Measurements from ENCODE around the gene TBCD. TPM values are rescaled to one million over a fixed set of nuclear protein-coding genes. Genes with fewer than 3 reads are reported as not detected.

TBCD gene
- total RNA-seq, 1 donor from 2014 or later: 31.8 TPM

DNA sequence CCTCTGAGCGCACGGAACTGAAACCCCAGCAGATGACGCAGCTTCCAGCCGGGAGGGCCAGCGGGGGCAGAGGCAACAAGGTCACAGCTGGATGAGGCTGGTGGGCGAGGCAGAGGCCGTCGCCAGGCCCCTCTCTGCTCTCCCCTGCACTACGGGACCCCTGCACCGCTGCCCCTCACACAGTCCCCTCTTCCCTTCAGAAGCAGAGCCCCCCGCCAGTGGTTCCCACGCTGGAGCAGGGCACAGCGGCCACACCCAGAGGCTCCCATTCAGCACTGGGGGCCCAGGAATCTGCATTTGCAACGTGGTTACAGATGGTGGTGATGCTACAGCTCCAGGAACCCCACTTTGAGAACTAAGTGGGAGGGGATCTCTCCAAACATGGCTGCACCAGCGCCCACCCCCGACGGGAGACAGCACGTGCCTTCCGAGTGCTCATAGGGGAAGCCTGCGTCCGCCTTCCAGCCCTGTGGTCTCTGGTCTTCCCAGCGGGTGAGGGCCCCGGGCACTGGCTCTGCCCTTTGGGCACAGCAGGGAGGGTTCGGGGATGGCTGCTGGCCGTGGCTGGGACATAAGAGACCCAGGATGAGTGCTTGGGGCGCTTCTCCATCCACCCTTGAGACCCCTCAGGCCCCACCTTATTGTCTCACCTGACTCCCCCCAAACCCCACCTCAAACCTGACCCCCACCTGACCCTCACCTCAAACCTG is 48.7 kb upstream of the TBCD start:
- Histone ChIP-seq H3K27ac (ENCODE audit: low read depth, low read length) (no peak overlapping the region), H4K20me1 (ENCODE audit: insufficient read depth, low read length) (no peaks in the 10 kb centered on the region), H3K4me1 (ENCODE audit: insufficient read depth, low read length) (peaks cover 4% of the 10 kb centered on the region), H3K9ac (ENCODE audit: low read length) (no peak overlapping the region), H3K79me2 (ENCODE audit: insufficient read depth, low read length) (no peaks in the 10 kb centered on the region), H3K4me3 (ENCODE audit: insufficient read depth, low read depth, low read length) (no peak overlapping the region), H2AFZ (ENCODE audit: low read depth, low read length) (no peak overlapping the region), H3K4me2 (ENCODE audit: low read length) (no peak overlapping the region), H3K36me3 (ENCODE audit: insufficient read depth, low read length) (no peaks in the 10 kb centered on the region), H3K27me3 (ENCODE audit: insufficient read depth, low read length) (no peaks in the 10 kb centered on the region), H3K9me3 (ENCODE audit: insufficient read depth, low read depth, low read length) (no peaks in the 10 kb centered on the region)
- H3K27me3 Mint-ChIP-seq (ENCODE audit: low read depth, unreplicated experiment): peaks cover 9% of the 10 kb centered on the region
- H3K9me3 Mint-ChIP-seq (ENCODE audit: unreplicated experiment): no peaks in the 10 kb centered on the region
- no peak overlapping the region for H3K27ac Mint-ChIP-seq (ENCODE audit: unreplicated experiment)
- FAIRE-seq (no peak), DNase-seq (ENCODE audit: low read depth) (no peak)
- H3K4me3 Mint-ChIP-seq (ENCODE audit: unreplicated experiment): no peak overlapping the region
- peaks cover 1% of the 10 kb centered on the region for H3K4me1 Mint-ChIP-seq (ENCODE audit: low read depth, unreplicated experiment)
- TF ChIP-seq, protein P1, sequence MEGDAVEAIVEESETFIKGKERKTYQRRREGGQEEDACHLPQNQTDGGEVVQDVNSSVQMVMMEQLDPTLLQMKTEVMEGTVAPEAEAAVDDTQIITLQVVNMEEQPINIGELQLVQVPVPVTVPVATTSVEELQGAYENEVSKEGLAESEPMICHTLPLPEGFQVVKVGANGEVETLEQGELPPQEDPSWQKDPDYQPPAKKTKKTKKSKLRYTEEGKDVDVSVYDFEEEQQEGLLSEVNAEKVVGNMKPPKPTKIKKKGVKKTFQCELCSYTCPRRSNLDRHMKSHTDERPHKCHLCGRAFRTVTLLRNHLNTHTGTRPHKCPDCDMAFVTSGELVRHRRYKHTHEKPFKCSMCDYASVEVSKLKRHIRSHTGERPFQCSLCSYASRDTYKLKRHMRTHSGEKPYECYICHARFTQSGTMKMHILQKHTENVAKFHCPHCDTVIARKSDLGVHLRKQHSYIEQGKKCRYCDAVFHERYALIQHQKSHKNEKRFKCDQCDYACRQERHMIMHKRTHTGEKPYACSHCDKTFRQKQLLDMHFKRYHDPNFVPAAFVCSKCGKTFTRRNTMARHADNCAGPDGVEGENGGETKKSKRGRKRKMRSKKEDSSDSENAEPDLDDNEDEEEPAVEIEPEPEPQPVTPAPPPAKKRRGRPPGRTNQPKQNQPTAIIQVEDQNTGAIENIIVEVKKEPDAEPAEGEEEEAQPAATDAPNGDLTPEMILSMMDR (IDR thresholded peaks at IDR 0.05; ENCODE audit: insufficient read depth, low read depth, low read length): no peak
- no peak for TF ChIP-seq EZH2 (IDR thresholded peaks at IDR 0.05; ENCODE audit: insufficient read depth, low read length)
- H3K36me3 Mint-ChIP-seq (ENCODE audit: low read depth, unreplicated experiment): no peaks in the 10 kb centered on the region

DNA sequence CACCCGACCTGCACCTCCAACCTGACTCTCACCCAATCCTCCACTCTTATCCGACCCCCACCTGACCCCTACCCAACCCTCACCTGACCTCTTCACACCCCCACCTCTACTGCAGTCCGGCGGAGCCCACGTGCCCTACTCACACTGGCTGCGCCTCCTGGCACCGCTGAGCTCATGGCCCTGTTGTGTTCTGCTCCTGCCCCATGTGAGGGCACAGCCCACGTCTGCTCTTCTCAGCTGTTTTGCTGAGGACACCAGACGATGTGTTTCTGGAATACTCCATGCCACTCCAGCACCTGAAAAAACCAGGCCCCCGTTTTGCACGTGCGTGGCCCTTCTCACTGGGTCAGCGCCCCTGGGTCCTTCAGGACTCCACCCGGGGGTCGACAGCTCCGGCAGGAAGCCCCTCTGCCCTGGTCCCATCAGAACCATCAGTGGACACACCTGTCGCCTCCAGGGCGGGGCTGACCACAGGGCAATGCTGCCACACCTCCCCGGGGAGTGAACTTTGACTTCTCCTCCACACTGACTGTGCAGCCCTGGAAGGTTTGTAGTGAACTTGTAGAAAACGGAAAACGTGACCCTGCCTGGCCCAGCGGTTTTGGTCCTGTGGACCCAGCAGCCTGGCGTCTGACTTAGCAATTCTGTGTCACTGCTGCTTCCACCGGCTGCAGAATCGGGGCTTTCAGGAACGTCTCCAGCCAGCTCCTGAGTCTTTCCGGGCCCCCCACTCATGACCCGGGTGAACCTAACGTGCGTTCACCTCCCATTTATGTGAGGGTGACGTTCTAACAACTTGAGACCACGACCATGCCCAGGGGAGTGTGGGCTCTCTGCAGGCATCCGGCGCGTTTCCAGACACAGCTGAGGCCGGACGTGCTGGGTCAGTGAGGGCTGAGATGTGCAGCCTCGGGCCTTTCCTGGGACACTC is 47.7 kb upstream of the TBCD start:
- no peaks in the 10 kb centered on the region for H3K9me3 Mint-ChIP-seq (ENCODE audit: unreplicated experiment)
- FAIRE-seq (no peak), DNase-seq (ENCODE audit: low read depth) (no peak)
- no peaks in the 10 kb centered on the region for H3K27me3 ChIP-seq (ENCODE audit: insufficient read depth, low read length)
- peaks cover 1% of the 10 kb centered on the region for H3K4me1 ChIP-seq (ENCODE audit: insufficient read depth, low read length)
- H3K4me1 Mint-ChIP-seq (ENCODE audit: low read depth, unreplicated experiment): peaks cover 1% of the 10 kb centered on the region
- H4K20me1 ChIP-seq (ENCODE audit: insufficient read depth, low read length): no peaks in the 10 kb centered on the region
- no peak overlapping the region for H3K27ac Mint-ChIP-seq (ENCODE audit: unreplicated experiment)
- no peak for TF ChIP-seq EZH2 (IDR thresholded peaks at IDR 0.05; ENCODE audit: insufficient read depth, low read length)
- TF ChIP-seq, protein P1 (IDR thresholded peaks at IDR 0.05; ENCODE audit: insufficient read depth, low read depth, low read length): no peak
- no peaks in the 10 kb centered on the region for H3K36me3 Mint-ChIP-seq (ENCODE audit: low read depth, unreplicated experiment)
- no peaks in the 10 kb centered on the region for H3K36me3 ChIP-seq (ENCODE audit: insufficient read depth, low read length)
- peaks cover 9% of the 10 kb centered on the region for H3K27me3 Mint-ChIP-seq (ENCODE audit: low read depth, unreplicated experiment)
- no peak overlapping the region for H3K27ac ChIP-seq (ENCODE audit: low read depth, low read length)
- no peak overlapping the region for H3K9ac ChIP-seq (ENCODE audit: low read length)
- H3K4me2 ChIP-seq (ENCODE audit: low read length): no peak overlapping the region
- no peak overlapping the region for H3K4me3 ChIP-seq (ENCODE audit: insufficient read depth, low read depth, low read length)
- H2AFZ ChIP-seq (ENCODE audit: low read depth, low read length): no peak overlapping the region
- H3K4me3 Mint-ChIP-seq (ENCODE audit: unreplicated experiment): no peak overlapping the region
- H3K9me3 ChIP-seq (ENCODE audit: insufficient read depth, low read depth, low read length): no peaks in the 10 kb centered on the region
- no peaks in the 10 kb centered on the region for H3K79me2 ChIP-seq (ENCODE audit: insufficient read depth, low read length)
